Measurements from ENCODE around the gene CMIP. TPM values are rescaled to one million over a fixed set of nuclear protein-coding genes. Genes with fewer than 3 reads are reported as not detected.

The CMIP gene
- polyA plus RNA-seq, 3 donors: 0.85 to 61.9 (median 0.93) TPM

DNA sequence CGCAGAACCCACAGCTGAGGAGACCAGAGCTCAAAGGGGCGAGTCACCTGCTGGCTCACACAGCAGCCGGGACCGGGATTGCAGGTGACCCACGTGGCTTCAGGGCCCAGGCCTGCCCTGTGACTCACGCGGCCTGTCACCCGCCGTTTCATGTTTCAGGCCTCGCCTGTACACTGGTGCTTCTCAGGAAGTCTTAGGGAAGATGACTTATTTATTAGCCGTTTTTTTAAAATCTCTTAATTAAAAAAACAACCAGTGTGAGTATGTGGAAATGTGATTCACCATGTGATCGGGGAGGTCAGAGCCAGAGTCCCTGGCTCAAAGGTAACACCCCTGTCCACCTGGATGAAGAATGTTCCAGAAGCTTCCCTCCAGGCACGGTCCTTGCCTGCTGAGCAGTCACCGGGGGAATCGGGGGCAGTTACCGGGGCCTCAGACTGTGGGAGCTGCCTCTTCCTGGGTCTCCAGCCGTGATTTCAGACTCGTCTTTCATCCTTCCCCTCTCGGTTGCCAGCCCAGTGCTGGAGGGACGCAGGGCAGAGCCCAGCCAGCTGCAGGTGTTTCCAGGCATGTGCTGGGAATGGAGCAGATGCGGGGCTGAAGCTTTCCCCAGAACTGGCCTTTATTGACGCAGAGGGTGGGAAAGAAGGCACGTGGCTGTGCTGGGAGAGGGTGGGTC, 49.3 kb downstream of the CMIP start:
- peaks cover 100% of the 10 kb centered on the region for H4K20me1 ChIP-seq (ENCODE audit: insufficient read depth, low read length)

DNA sequence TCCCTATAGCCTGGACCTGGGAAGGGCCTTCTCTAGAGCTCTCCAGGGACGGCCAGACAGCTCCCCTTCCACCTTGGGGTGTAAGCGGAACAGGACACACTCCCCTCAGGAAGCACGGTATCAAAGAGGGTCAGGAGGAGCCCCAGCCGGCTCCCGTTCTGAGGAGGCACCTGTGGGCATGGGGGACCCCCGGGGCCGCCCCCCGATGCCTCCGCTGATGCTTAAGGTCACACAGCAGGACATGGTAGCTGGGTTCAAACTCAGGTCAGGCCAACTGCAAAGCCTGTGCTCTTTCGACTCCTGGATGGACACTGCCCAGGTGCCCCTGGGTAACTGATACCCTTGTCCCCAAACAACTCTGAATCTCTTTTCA, 49.8 kb downstream of the CMIP start:
- intact Hi-C loops (cut with micrococcal nuclease): loop anchor here in 1 of 2 donors (2.0 kb wide), 1 partner anchor 48 kb away; no protein-coding TSS in a partner anchor
- H3K79me2 ChIP-seq (ENCODE audit: insufficient read depth, low read length): peaks cover 100% of the 10 kb centered on the region
- peaks cover 0 to 6% of the 10 kb centered on the region in 2 donors for H3K36me3 ChIP-seq (replicated peaks in 1 of 2; ENCODE audit: control insufficient read depth in 1 of 2, insufficient read depth in 2 of 2, low read length in 2 of 2)
- H3K9me3 Mint-ChIP-seq: no peaks in the 10 kb centered on the region
- no peaks in the 10 kb centered on the region for H3K27me3 ChIP-seq (ENCODE audit: control insufficient read depth in 2 of 2, insufficient read depth in 2 of 2, low read length in 2 of 2)
- no peak overlapping the region for H2AFZ ChIP-seq (ENCODE audit: insufficient read depth, low read depth, low read length, poor library complexity, severe bottlenecking)
- peaks cover 100% of the 10 kb centered on the region for H4K20me1 ChIP-seq (ENCODE audit: insufficient read depth, low read length)
- H3K4me2 ChIP-seq (replicated peaks; ENCODE audit: extremely low read depth, low read length, poor library complexity, severe bottlenecking): no peak overlapping the region
- peaks cover 0 to 1% (median 0%) of the 10 kb centered on the region in 3 donors for H3K27me3 Mint-ChIP-seq (ENCODE audit: low read depth in 3 of 3)
- H3K27ac ChIP-seq (ENCODE audit: low read depth in 1 of 2, low read length in 2 of 2): peak overlapping the region; percentile 15 to 46
- TF ChIP-seq, protein P1, sequence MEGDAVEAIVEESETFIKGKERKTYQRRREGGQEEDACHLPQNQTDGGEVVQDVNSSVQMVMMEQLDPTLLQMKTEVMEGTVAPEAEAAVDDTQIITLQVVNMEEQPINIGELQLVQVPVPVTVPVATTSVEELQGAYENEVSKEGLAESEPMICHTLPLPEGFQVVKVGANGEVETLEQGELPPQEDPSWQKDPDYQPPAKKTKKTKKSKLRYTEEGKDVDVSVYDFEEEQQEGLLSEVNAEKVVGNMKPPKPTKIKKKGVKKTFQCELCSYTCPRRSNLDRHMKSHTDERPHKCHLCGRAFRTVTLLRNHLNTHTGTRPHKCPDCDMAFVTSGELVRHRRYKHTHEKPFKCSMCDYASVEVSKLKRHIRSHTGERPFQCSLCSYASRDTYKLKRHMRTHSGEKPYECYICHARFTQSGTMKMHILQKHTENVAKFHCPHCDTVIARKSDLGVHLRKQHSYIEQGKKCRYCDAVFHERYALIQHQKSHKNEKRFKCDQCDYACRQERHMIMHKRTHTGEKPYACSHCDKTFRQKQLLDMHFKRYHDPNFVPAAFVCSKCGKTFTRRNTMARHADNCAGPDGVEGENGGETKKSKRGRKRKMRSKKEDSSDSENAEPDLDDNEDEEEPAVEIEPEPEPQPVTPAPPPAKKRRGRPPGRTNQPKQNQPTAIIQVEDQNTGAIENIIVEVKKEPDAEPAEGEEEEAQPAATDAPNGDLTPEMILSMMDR (IDR thresholded peaks at IDR 0.05): no peak
- no peaks in the 10 kb centered on the region for H3K9me3 ChIP-seq (replicated peaks in 1 of 2; ENCODE audit: control insufficient read depth in 1 of 2, insufficient read depth in 1 of 2, low read length in 2 of 2)
- WGBS (ENCODE audit: insufficient coverage): 90% methylated on average over 10 of the region's 10 CpGs
- H3K4me3 Mint-ChIP-seq: no peak overlapping the region
- H3K36me3 Mint-ChIP-seq: peaks cover 34 to 49% of the 10 kb centered on the region in 2 donors
- peaks cover 87 to 100% of the 10 kb centered on the region in 2 donors for H3K4me1 ChIP-seq (ENCODE audit: control insufficient read depth in 1 of 2, insufficient read depth in 2 of 2, low read length in 2 of 2)
- H3K4me1 Mint-ChIP-seq: peaks cover 94% of the 10 kb centered on the region
- no peak for DNase-seq
- no peak overlapping the region for H3K4me3 ChIP-seq (replicated peaks in 1 of 3; ENCODE audit: low read depth in 2 of 3, low read length in 3 of 3)
- peak overlapping the region in 1 of 7 donors; percentile 79 for H3K27ac Mint-ChIP-seq
- H3K9ac ChIP-seq (ENCODE audit: insufficient read depth, low read length, poor library complexity, severe bottlenecking): no peak overlapping the region

More for the DNA sequence above, 49.3 kb downstream of the CMIP start:
- peaks cover 0 to 1% (median under 1%) of the 10 kb centered on the region in 3 donors for H3K27me3 Mint-ChIP-seq (ENCODE audit: low read depth in 3 of 3)
- H3K4me3 Mint-ChIP-seq: no peak overlapping the region
- peak overlapping the region; percentile 15 to 46 for H3K27ac ChIP-seq (ENCODE audit: low read depth in 1 of 2, low read length in 2 of 2)
- no peaks in the 10 kb centered on the region for H3K9me3 Mint-ChIP-seq
- H3K79me2 ChIP-seq (ENCODE audit: insufficient read depth, low read length): peaks cover 100% of the 10 kb centered on the region
- no peaks in the 10 kb centered on the region for H3K9me3 ChIP-seq (replicated peaks in 1 of 2; ENCODE audit: control insufficient read depth in 1 of 2, insufficient read depth in 1 of 2, low read length in 2 of 2)
- no peak overlapping the region for H3K4me3 ChIP-seq (replicated peaks in 1 of 3; ENCODE audit: low read depth in 2 of 3, low read length in 3 of 3)
- H2AFZ ChIP-seq (ENCODE audit: insufficient read depth, low read depth, low read length, poor library complexity, severe bottlenecking): no peak overlapping the region
- 43% methylated on average over 13 of the region's 23 CpGs for WGBS (ENCODE audit: insufficient coverage)
- no peak overlapping the region for H3K4me2 ChIP-seq (replicated peaks; ENCODE audit: extremely low read depth, low read length, poor library complexity, severe bottlenecking)
- peaks cover 33 to 47% of the 10 kb centered on the region in 2 donors for H3K36me3 Mint-ChIP-seq
- H3K36me3 ChIP-seq (replicated peaks in 1 of 2; ENCODE audit: control insufficient read depth in 1 of 2, insufficient read depth in 2 of 2, low read length in 2 of 2): peaks cover 0 to 8% of the 10 kb centered on the region in 2 donors
- TF ChIP-seq, protein P1 (IDR thresholded peaks at IDR 0.05): no peak
- H3K4me1 Mint-ChIP-seq: peaks cover 94% of the 10 kb centered on the region
- no peaks in the 10 kb centered on the region for H3K27me3 ChIP-seq (ENCODE audit: control insufficient read depth in 2 of 2, insufficient read depth in 2 of 2, low read length in 2 of 2)
- intact Hi-C loops (cut with micrococcal nuclease): loop anchor here in 1 of 2 donors (2.0 kb wide), 1 partner anchor 47 kb away; no protein-coding TSS in a partner anchor
- peaks cover 85 to 100% of the 10 kb centered on the region in 2 donors for H3K4me1 ChIP-seq (ENCODE audit: control insufficient read depth in 1 of 2, insufficient read depth in 2 of 2, low read length in 2 of 2)
- no peak overlapping the region for H3K9ac ChIP-seq (ENCODE audit: insufficient read depth, low read length, poor library complexity, severe bottlenecking)
- DNase-seq: peak; percentile 68 to 88 (median 70)
- peak overlapping the region; percentile 58 to 86 (median 82) for H3K27ac Mint-ChIP-seq

Data from CD14-positive monocyte (primary cell).